Measurements from ENCODE around the gene SPACA4.

The SPACA4 gene

GRCh38 chr19:48651683-48652048, 45.1 kb downstream of the SPACA4 start:
- no peak for DNase-seq (ENCODE audit: low spot score)

GRCh38 chr19:48654299-48655059, 47.9 kb downstream of the SPACA4 start:
- DNase-seq (ENCODE audit: low spot score): no peak

- no peak for DNase-seq (ENCODE audit: low spot score)
These were observed 50.4 kb downstream of the SPACA4 start for GRCh38 chr19:48656840-48657474.
